GM12878 (cell line): Measurements from ENCODE around the gene GALNTL6. TPM values are rescaled to one million over a fixed set of nuclear protein-coding genes. Genes with fewer than 3 reads are reported as not detected.

Experiments
- ATAC-seq: fragments of 200-7000 bp; cut with Tn5 transposase; 3 replicates; pipeline ENCODE4 v1.9.1; 2020; ENCODE audit warnings: mild to moderate bottlenecking, moderate library complexity
- BruUV-seq: library from RNA; stranded (reverse); fragments of 400-500 nt; replicated peaks from 2 replicates; lab custom pipeline; 2021; lab: Mats Ljungman, UMichigan
- CTCF ChIA-PET: fragments of 300-600 bp; sonication (Branson Sonifier 250); formaldehyde crosslinking; extraction: SDS; loops from one replicate; lab custom pipeline; 2021; ENCODE audit warnings: inconsistent platforms; lab: Yijun Ruan, JAX
- POLR2A ChIA-PET: fragments of 350-600 bp; formaldehyde crosslinking; extraction: SDS; loops from one replicate; lab custom pipeline; 2021; ENCODE audit warnings: inconsistent platforms; lab: Charles Lee
- RAD21 ChIA-PET: fragments of 300-600 bp; sonication (Branson Sonifier 250); formaldehyde crosslinking; loops from one replicate; lab custom pipeline; 2023; ENCODE audit warnings: antibody characterized with exemption; ENCODE audit not compliant: unreplicated experiment; lab: Charles Lee
- SMC1A ChIA-PET: fragments of 300-600 bp; sonication (Branson Sonifier 250); formaldehyde crosslinking; loops from one replicate; lab custom pipeline; 2023; ENCODE audit not compliant: unreplicated experiment, uncharacterized antibody; lab: Charles Lee
- DNase-seq: peaks from one replicate; pipeline ENCODE4 v3.0.0-alpha.2; 2011; ENCODE audit warnings: low read depth, low spot score
- FAIRE-seq: peaks from 3 replicates; lab custom pipeline; 2011; peaks lifted over from hg19 to GRCh38; lab: Jason Lieb, UNC
- H2AFZ ChIP-seq: 2 replicates; pipeline ENCODE4 v1.6.0; 2011; ENCODE audit warnings: low read depth, low read length, control low read depth; ENCODE audit not compliant: control insufficient read depth
- H3K27ac ChIP-seq: 2 replicates; pipeline ENCODE4 v1.5.1; 2011; ENCODE audit warnings: control low read depth; ENCODE audit not compliant: control insufficient read depth, insufficient read depth
- H3K27me3 ChIP-seq, 2 experiments: replicated peaks in 1 of 2; 2 replicates each; pipeline versions ENCODE4 v1.6.0 to v1.6.1; 2011; ENCODE audit warnings: low read length in 1 of 2; ENCODE audit not compliant: control insufficient read depth in 2 of 2, insufficient read depth in 2 of 2
- H3K36me3 ChIP-seq, 2 experiments: 2 replicates each; pipeline ENCODE4 v1.5.1; 2011; ENCODE audit warnings: low read length in 1 of 2; ENCODE audit not compliant: control insufficient read depth in 2 of 2, insufficient read depth in 2 of 2
- H3K4me1 ChIP-seq: 2 replicates; pipeline ENCODE4 v1.6.1; 2011; ENCODE audit warnings: mild to moderate bottlenecking, low read length, moderate library complexity, mixed read lengths; ENCODE audit not compliant: control insufficient read depth, insufficient read depth
- H3K4me2 ChIP-seq: 2 replicates; pipeline ENCODE4 v1.6.0; 2011; ENCODE audit warnings: control low read depth; ENCODE audit not compliant: control insufficient read depth, insufficient read depth
- H3K4me3 ChIP-seq: fragments of 200-600 bp; sonication (generic); 2 replicates; pipeline ENCODE4 v1.5.1; 2016
- H3K79me2 ChIP-seq: 2 replicates; pipeline ENCODE4 v1.6.0; 2011; ENCODE audit warnings: low read length; ENCODE audit not compliant: control insufficient read depth, insufficient read depth
- H3K9ac ChIP-seq: 2 replicates; pipeline ENCODE4 v1.8.0; 2011; ENCODE audit warnings: low read length, control low read depth, mixed read lengths; ENCODE audit not compliant: control insufficient read depth, insufficient read depth
- H3K9me3 ChIP-seq: replicated peaks from 3 replicates; pipeline ENCODE4 v1.5.1; 2011; ENCODE audit warnings: mild to moderate bottlenecking, low read length; ENCODE audit not compliant: control insufficient read depth, insufficient read depth
- H4K20me1 ChIP-seq: 2 replicates; pipeline ENCODE4 v1.6.0; 2011; ENCODE audit not compliant: control insufficient read depth, insufficient read depth
- CBX5 ChIP-seq: sonication (generic); IDR thresholded peaks from 2 replicates; pipeline ENCODE4 v1.6.1; 2016; ENCODE audit warnings: low read depth, moderate library complexity, mild to moderate bottlenecking, inconsistent platforms
- CREB1 ChIP-seq: IDR thresholded peaks from 2 replicates; pipeline ENCODE4 v1.6.1; 2012; ENCODE audit warnings: low read depth, mild to moderate bottlenecking, inconsistent platforms
- DPF2 ChIP-seq: fragments of 450-650 bp; IDR thresholded peaks from 2 replicates; pipeline ENCODE4 v1.6.1; 2017; ENCODE audit warnings: mild to moderate bottlenecking
- E2F4 ChIP-seq: IDR thresholded peaks from 2 replicates; pipeline ENCODE4 v1.6.1; 2012; ENCODE audit warnings: low read depth, low read length, improper control_type of control experiment
- EP300 ChIP-seq, 2 experiments: fragments of 150-350 bp in 1 of 2; IDR thresholded peaks; 2 replicates each; pipeline ENCODE4 v1.6.1; 2011 to 2012; ENCODE audit warnings: low read depth in 2 of 2, low read length in 2 of 2, borderline replicate concordance in 1 of 2, improper control_type of control experiment in 1 of 2, inconsistent platforms in 1 of 2; ENCODE audit not compliant: control insufficient read depth in 1 of 2
- JUNB ChIP-seq: IDR thresholded peaks from 2 replicates; pipeline ENCODE4 v1.6.1; 2016; ENCODE audit warnings: antibody characterized with exemption, mild to moderate bottlenecking
- LARP7 ChIP-seq: fragments of 450-650 bp; IDR thresholded peaks from 2 replicates; pipeline ENCODE4 v1.6.1; 2017; ENCODE audit warnings: mild to moderate bottlenecking
- PML ChIP-seq: IDR thresholded peaks from 2 replicates; pipeline ENCODE4 v1.6.1; 2012; ENCODE audit warnings: low read length, inconsistent platforms
- POLR2A ChIP-seq: IDR thresholded peaks from 2 replicates; pipeline ENCODE4 v1.6.1; 2011; ENCODE audit warnings: low read depth, mild to moderate bottlenecking, low read length
- RAD21 ChIP-seq: IDR thresholded peaks from 2 replicates; pipeline ENCODE4 v1.6.1; 2011; ENCODE audit warnings: mild to moderate bottlenecking, low read depth, low read length, moderate library complexity; ENCODE audit not compliant: insufficient read depth
- SPI1 ChIP-seq: IDR thresholded peaks from 2 replicates; pipeline ENCODE4 v1.6.1; 2011; ENCODE audit warnings: low read depth, mild to moderate bottlenecking, low read length, moderate library complexity, borderline replicate concordance; ENCODE audit not compliant: insufficient read depth
- WRNIP1 ChIP-seq: IDR thresholded peaks from 2 replicates; pipeline ENCODE4 v1.6.1; 2011; ENCODE audit warnings: low read depth, low read length, improper control_type of control experiment, borderline replicate concordance
- YBX1 ChIP-seq: fragments of 450-650 bp; IDR thresholded peaks from 2 replicates; pipeline ENCODE4 v1.6.1; 2016; ENCODE audit warnings: antibody characterized with exemption
- ZNF274 ChIP-seq: IDR thresholded peaks from one replicate; pipeline ENCODE4 v1.8.0; 2011; ENCODE audit not compliant: insufficient read length, insufficient read depth
- ZNF687 ChIP-seq: fragments of 450-650 bp; IDR thresholded peaks from 2 replicates; pipeline ENCODE4 v1.6.1; 2017; ENCODE audit warnings: mild to moderate bottlenecking, moderate library complexity
- WGBS: methylation state at CpG from one replicate; pipeline ENCODE4 v1.1.6; 2016; ENCODE audit warnings: low lambda C conversion rate; ENCODE audit not compliant: insufficient replicate concordance, insufficient coverage; ENCODE audit errors: missing lambda C conversion rate; 5-methylcytosine and 5-hydroxymethylcytosine counted together
- in situ Hi-C: fragments of 300-500 bp; cut with MboI; formaldehyde crosslinking; loops from 9 replicates; pipeline ENCODE4 v1.14.3; 2018; ENCODE audit warnings: mixed read lengths
- intact Hi-C: fragments of 100-400 bp; cut with micrococcal nuclease; formaldehyde crosslinking; loops from one replicate; pipeline ENCODE4 v1.14.2; 2022; ENCODE audit not compliant: unreplicated experiment
- polyA plus RNA-seq, 11 experiments: library from polyadenylated mRNA; depleted of rRNA in 4 of 11; unstranded in 6 of 11; stranded (reverse) in 5 of 11; fragments of >200 nt; fragmentation: Nextera tagmentation in 4 of 11; fragmentation: Illumina TruSeq in 1 of 11; extraction: Ambion mirVana in 4 of 11; extraction: Trizol in 1 of 11; gene quantifications; 1 replicate in 1 of 11; 2 replicates in 10 of 11; pipeline versions ENCODE4 v1.2.1 to v1.2.3, GENCODE V29; 2011 to 2016; ENCODE audit warnings: inconsistent platforms in 2 of 11, missing spikeins in 2 of 11, low read depth in 1 of 11
- total RNA-seq, 4 experiments: library from RNA; depleted of rRNA in 3 of 4; stranded (reverse); fragments of >200 nt in 3 of 4; fragmentation: Illumina TruSeq in 1 of 4; extraction: Trizol in 1 of 4; gene quantifications; 2 replicates each; pipeline versions ENCODE4 v1.2.1 to v1.2.3, GENCODE V29; 2013 to 2021
- TF ChIP-seq, protein P1 (sequence below): IDR thresholded peaks from 2 replicates; pipeline ENCODE4 v1.6.1; 2012; ENCODE audit warnings: mild to moderate bottlenecking, low read depth, low read length

The GALNTL6 gene
- total and polyA plus RNA-seq, 10 of the 15 experiments (the other 5 are each of a cell fraction or from before 2014, with no cell fraction given), result 0.01 to 0.29 TPM; not detected in 8

GRCh38 chr4:172857026-172857425, 1043.8 kb downstream of the GALNTL6 start:
- POLR2A ChIA-PET, result no interaction called here
- TF ChIP-seq, protein P1, sequence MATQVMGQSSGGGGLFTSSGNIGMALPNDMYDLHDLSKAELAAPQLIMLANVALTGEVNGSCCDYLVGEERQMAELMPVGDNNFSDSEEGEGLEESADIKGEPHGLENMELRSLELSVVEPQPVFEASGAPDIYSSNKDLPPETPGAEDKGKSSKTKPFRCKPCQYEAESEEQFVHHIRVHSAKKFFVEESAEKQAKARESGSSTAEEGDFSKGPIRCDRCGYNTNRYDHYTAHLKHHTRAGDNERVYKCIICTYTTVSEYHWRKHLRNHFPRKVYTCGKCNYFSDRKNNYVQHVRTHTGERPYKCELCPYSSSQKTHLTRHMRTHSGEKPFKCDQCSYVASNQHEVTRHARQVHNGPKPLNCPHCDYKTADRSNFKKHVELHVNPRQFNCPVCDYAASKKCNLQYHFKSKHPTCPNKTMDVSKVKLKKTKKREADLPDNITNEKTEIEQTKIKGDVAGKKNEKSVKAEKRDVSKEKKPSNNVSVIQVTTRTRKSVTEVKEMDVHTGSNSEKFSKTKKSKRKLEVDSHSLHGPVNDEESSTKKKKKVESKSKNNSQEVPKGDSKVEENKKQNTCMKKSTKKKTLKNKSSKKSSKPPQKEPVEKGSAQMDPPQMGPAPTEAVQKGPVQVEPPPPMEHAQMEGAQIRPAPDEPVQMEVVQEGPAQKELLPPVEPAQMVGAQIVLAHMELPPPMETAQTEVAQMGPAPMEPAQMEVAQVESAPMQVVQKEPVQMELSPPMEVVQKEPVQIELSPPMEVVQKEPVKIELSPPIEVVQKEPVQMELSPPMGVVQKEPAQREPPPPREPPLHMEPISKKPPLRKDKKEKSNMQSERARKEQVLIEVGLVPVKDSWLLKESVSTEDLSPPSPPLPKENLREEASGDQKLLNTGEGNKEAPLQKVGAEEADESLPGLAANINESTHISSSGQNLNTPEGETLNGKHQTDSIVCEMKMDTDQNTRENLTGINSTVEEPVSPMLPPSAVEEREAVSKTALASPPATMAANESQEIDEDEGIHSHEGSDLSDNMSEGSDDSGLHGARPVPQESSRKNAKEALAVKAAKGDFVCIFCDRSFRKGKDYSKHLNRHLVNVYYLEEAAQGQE, result no peak
- TF ChIP-seq RAD21 (no peak), CBX5 (no peak), YBX1 (no peak), LARP7 (no peak), POLR2A (no peak), JUNB (no peak), CREB1 (no peak), WRNIP1 (no peak), E2F4 (no peak), ZNF687 (no peak), ZNF274 (no peak), DPF2 (no peak), SPI1 (no peak), EP300 (IDR thresholded peaks at IDR 0.05; ENCODE audit: borderline replicate concordance in 1 of 2, control insufficient read depth in 1 of 2, low read depth in 2 of 2, low read length in 2 of 2) (no peak), PML (no peak)

More at GRCh38 chr4:172857026-172857425, 1043.8 kb downstream of the GALNTL6 start:
- H2AFZ ChIP-seq, result no peak overlapping the region
- ATAC-seq (no peak), DNase-seq (no peak), FAIRE-seq (no peak)
- no peaks in the 10 kb centered on the region for H3K36me3 ChIP-seq
- in situ Hi-C loops (no loop called here), intact Hi-C loops (no loop called here)
- H3K4me2 ChIP-seq, result no peak overlapping the region
- SMC1A ChIA-PET, result no interaction called here
- no peaks in the 10 kb centered on the region for H3K79me2 ChIP-seq
- RAD21 ChIA-PET, result no interaction called here
- CTCF ChIA-PET, result no interaction called here
- no peak overlapping the region for H3K9ac ChIP-seq
- H3K9me3 ChIP-seq, result no peaks in the 10 kb centered on the region
- no TSS peak for BruUV-seq
- H4K20me1 ChIP-seq, result no peaks in the 10 kb centered on the region
- 19% methylated on average over 5 of the region's 5 CpGs for WGBS
- H3K4me3 ChIP-seq, result no peak overlapping the region
- H3K4me1 ChIP-seq, result no peaks in the 10 kb centered on the region
- H3K27ac ChIP-seq, result no peak overlapping the region
- no peaks in the 10 kb centered on the region for H3K27me3 ChIP-seq
